ENCODE results near the gene LENG8. TPM values are rescaled to one million over a fixed set of nuclear protein-coding genes. Genes with fewer than 3 reads are reported as not detected.

Gene LENG8
- total and polyA plus RNA-seq, 8 donors: 37.4 to 464 (median 121) TPM

DNA sequence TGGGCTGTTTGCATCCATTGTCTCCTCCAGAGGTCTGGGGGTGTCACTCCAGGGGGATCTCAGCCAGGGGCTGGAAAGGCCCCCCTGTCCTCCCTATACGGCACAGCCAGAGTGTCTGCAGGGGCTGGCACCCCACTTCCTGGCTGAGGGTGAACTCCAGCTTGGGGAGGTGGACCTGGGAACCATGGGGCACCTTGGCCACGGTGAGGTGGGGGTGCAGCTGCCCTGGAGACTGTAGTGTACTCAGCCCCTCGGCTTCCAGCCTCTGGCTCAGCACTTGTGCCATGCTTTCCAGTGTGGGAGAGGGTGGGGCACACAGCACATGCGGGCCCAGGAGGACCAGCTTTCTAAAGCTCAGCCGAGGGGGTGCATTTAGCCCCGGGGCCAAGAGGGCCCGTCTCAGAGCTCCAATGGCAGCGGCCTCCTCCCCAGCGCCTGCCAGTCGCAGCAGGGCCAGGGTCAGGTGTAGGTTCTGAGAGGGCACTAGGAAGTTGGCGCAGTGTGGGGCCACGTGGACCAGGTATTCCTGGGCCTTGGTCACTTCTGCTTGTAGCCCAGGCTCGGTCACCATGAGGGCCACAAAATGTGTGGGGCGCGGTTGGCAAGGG is 13.2 kb downstream of the LENG8 start:
- H3K9me3 ChIP-seq: no peaks in the 10 kb centered on the region
- H3K4me3 ChIP-seq: peak overlapping the region; percentile 46 to 70 (median 66)
- intact Hi-C loops (cut with DNase I; ENCODE audit: low total_unique reads): no loop called here
- H3K36me3 ChIP-seq: peaks cover 39 to 52% (median 51%) of the 10 kb centered on the region in 4 donors
- WGBS, 5 donors: 30 to 37% (median 35%) methylated on average over 1 to 15 of the region's 15 CpGs
- H3K4me1 ChIP-seq: peaks cover 32 to 72% (median 64%) of the 10 kb centered on the region in 4 donors
- peak overlapping the region; percentile 98 to 99 (median 99) for H3K27ac ChIP-seq
- DNase-seq: peak; percentile 50 to 54
- no peak for TF ChIP-seq EP300 (IDR thresholded peaks at IDR 0.05)
- TF ChIP-seq POLR2AphosphoS5 (IDR thresholded peaks at IDR 0.05): peak in 1 of 3 donors; percentile 8
- TF ChIP-seq, protein P1, sequence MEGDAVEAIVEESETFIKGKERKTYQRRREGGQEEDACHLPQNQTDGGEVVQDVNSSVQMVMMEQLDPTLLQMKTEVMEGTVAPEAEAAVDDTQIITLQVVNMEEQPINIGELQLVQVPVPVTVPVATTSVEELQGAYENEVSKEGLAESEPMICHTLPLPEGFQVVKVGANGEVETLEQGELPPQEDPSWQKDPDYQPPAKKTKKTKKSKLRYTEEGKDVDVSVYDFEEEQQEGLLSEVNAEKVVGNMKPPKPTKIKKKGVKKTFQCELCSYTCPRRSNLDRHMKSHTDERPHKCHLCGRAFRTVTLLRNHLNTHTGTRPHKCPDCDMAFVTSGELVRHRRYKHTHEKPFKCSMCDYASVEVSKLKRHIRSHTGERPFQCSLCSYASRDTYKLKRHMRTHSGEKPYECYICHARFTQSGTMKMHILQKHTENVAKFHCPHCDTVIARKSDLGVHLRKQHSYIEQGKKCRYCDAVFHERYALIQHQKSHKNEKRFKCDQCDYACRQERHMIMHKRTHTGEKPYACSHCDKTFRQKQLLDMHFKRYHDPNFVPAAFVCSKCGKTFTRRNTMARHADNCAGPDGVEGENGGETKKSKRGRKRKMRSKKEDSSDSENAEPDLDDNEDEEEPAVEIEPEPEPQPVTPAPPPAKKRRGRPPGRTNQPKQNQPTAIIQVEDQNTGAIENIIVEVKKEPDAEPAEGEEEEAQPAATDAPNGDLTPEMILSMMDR (IDR thresholded peaks at IDR 0.05): no peak
- H3K27me3 ChIP-seq: no peaks in the 10 kb centered on the region

DNA sequence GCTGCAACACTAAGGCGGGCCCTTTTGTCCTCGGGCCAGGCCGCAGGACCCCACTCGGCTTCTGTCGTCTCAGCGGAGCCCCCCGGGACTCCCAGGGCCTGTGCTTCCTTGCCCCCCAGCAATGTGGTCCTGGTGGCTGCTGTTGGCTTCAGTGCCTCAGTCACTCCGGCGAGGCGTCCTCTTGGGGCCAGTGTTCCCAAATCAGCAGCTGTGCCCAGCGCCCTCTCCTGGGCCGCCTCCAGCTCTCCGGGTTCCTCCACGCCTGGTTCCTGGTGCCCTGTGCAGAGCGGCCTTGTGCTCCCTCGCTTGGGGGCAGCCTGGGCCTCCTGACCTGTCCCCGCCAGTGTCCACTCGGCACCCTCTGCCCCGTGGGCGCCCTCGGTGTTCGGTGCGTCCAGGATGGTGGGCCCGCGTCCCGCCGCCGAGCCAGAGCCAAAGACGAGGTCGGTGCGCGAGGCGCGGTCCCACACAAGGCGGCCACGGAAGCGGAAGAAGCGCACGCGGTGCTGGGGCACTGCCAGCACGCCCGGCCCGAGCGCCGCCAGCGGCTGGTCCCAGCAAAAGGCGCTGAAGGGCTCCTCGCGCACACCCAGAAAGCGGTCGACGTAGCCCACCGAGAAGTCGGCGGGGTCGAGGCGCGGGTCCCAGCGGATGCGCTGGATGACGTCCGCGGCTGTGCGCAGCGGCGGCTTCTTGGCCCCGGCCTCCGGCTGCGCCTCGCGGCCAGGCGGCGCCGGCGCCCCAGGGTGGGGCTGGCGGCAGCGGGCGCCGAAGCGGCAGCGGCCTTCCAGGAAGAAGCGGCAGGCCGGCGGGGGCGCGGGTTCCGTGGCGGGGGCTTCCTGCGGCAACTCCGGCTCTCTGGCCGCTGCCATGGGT is 13.9 kb downstream of the LENG8 start:
- WGBS, 5 donors: 0 to 5% (median 3%) methylated on average over 26 to 91 of the region's 91 CpGs
- peak; percentile 32 to 89 (median 81) for TF ChIP-seq POLR2AphosphoS5 (IDR thresholded peaks at IDR 0.05)
- TF ChIP-seq POLR2A (IDR thresholded peaks at IDR 0.05): no peak
- TF ChIP-seq EP300 (IDR thresholded peaks at IDR 0.05): no peak
- TF ChIP-seq, protein P1 (IDR thresholded peaks at IDR 0.05): no peak
- H3K27me3 ChIP-seq: no peaks in the 10 kb centered on the region
- H3K9me3 ChIP-seq: no peaks in the 10 kb centered on the region
- H3K4me1 ChIP-seq: peaks cover 32 to 78% (median 68%) of the 10 kb centered on the region in 4 donors
- H3K27ac ChIP-seq: peak overlapping the region; percentile 98 to 99 (median 99)
- H3K4me3 ChIP-seq: peak overlapping the region; percentile 46 to 70 (median 66)
- DNase-seq: peak; percentile 81 to 89
- intact Hi-C loops (cut with DNase I; ENCODE audit: low total_unique reads): no loop called here
- H3K36me3 ChIP-seq: peaks cover 32 to 45% (median 44%) of the 10 kb centered on the region in 4 donors

- H3K36me3 ChIP-seq: peaks cover 25 to 38% (median 37%) of the 10 kb centered on the region in 4 donors
- H3K9me3 ChIP-seq: no peaks in the 10 kb centered on the region
- peak; percentile 87 to 98 (median 98) for TF ChIP-seq POLR2AphosphoS5 (IDR thresholded peaks at IDR 0.05)
- TF ChIP-seq, protein P1 (IDR thresholded peaks at IDR 0.05): no peak
- TF ChIP-seq POLR2A (IDR thresholded peaks at IDR 0.05): peak in 2 of 4 donors; percentile 80 to 83
- peak within 1 kb of the TSS; percentile 98 to 99 (median 99) for H3K27ac ChIP-seq
- H3K4me1 ChIP-seq: peaks cover 32 to 79% (median 68%) of the 10 kb centered on the region in 4 donors
- peak; percentile 99 to 100 for DNase-seq
- intact Hi-C loops (cut with DNase I; ENCODE audit: low total_unique reads): no loop called here
- WGBS, 5 donors: 0 to 1% (median 0%) methylated on average over 14 to 41 of the region's 41 CpGs
- H3K4me3 ChIP-seq: peak within 1 kb of the TSS; percentile 46 to 70 (median 66)
- H3K27me3 ChIP-seq: no peaks in the 10 kb centered on the region
Observed at GRCh38 chr19:54463531-54464043, 14.6 kb downstream of the LENG8 start, which contains the start of gene LENG9. Gene LENG9 (minus strand): TSS chr19:54463778. CDS start chr19:54463526, 252 bp downstream.

- DNase-seq: peak; percentile 97 to 99
- H3K27me3 ChIP-seq: peaks cover 0 to 3% (median 0%) of the 10 kb centered on the region in 3 donors
- intact Hi-C loops (cut with DNase I; ENCODE audit: low total_unique reads): no loop called here
- H3K4me1 ChIP-seq: peaks cover 35 to 77% (median 69%) of the 10 kb centered on the region in 4 donors
- WGBS, 5 donors: 0 to 1% (median 0%) methylated on average over 22 to 26 of the region's 26 CpGs
- TF ChIP-seq, protein P1 (IDR thresholded peaks at IDR 0.05): no peak
- TF ChIP-seq POLR2A (IDR thresholded peaks at IDR 0.05): no peak
- TF ChIP-seq EP300 (IDR thresholded peaks at IDR 0.05): no peak
- TF ChIP-seq POLR2AphosphoS5 (IDR thresholded peaks at IDR 0.05): peak in 1 of 3 donors; percentile 35
- peaks cover 19 to 32% (median 31%) of the 10 kb centered on the region in 4 donors for H3K36me3 ChIP-seq
- no peaks in the 10 kb centered on the region for H3K9me3 ChIP-seq
- peak overlapping the region; percentile 98 to 99 (median 99) for H3K27ac ChIP-seq
- H3K4me3 ChIP-seq: peak overlapping the region; percentile 46 to 70 (median 66)
Observed at GRCh38 chr19:54464044-54464629, 15.1 kb downstream of the LENG8 start.

All from stomach (tissue), 9 donors.